IPS-15b (cell line): ENCODE measurements around the gene CLSTN1.
"Not testable (repeated sequence)": the region's sequence is repeated elsewhere in the genome, so short reads cannot be mapped to it uniquely, and the experiment has no call there.

Experiments used
- H3K27me3 ChIP-seq: one replicate; pipeline ENCODE4 v1.6.1; 2013; ENCODE audit warnings: low read length; ENCODE audit not compliant: control insufficient read depth, insufficient read depth
- H3K36me3 ChIP-seq: one replicate; pipeline ENCODE4 v1.6.1; 2013; ENCODE audit warnings: low read length; ENCODE audit not compliant: control insufficient read depth, insufficient read depth
- H3K4me1 ChIP-seq: one replicate; pipeline ENCODE4 v1.6.1; 2013; ENCODE audit warnings: mild to moderate bottlenecking, low read length; ENCODE audit not compliant: control insufficient read depth, insufficient read depth
- H3K4me3 ChIP-seq: one replicate; pipeline ENCODE4 v1.5.1; 2013; ENCODE audit warnings: low read depth, low read length
- H3K9ac ChIP-seq: one replicate; pipeline ENCODE4 v1.6.1; 2013; ENCODE audit warnings: low read depth, mild to moderate bottlenecking, low read length
- H3K9me3 ChIP-seq: one replicate; pipeline ENCODE4 v1.6.1; 2013; ENCODE audit warnings: mild to moderate bottlenecking, low read length; ENCODE audit not compliant: control insufficient read depth, insufficient read depth

CLSTN1 gene

DNA sequence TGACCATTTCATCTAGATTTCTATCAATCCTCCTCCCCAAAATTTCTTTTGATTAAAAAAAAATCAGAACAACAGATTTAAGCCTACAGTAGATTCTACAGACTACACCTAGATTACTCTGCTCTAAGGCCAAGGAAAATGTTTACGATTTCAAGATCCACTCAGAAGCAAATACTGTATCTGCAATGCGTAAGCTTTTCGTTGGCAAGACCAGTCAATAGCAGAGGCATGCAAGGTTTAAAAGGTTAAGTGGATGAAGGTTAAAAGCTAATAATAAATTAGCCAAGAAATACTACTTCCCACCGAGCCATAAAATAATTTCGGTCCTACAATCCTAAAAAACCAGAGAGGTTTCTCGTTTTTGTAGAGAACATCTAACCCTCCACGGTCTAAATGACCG lies 1.3 kb downstream of the CLSTN1 start:
- peak overlapping the region; percentile 96 for H3K4me3 ChIP-seq
- peak overlapping the region; percentile 79 for H3K9ac ChIP-seq
- H3K9me3 ChIP-seq: no peaks in the 10 kb centered on the region
- peaks cover 13% of the 10 kb centered on the region for H3K27me3 ChIP-seq
- peaks cover 16% of the 10 kb centered on the region for H3K4me1 ChIP-seq
- no peaks in the 10 kb centered on the region for H3K36me3 ChIP-seq

DNA sequence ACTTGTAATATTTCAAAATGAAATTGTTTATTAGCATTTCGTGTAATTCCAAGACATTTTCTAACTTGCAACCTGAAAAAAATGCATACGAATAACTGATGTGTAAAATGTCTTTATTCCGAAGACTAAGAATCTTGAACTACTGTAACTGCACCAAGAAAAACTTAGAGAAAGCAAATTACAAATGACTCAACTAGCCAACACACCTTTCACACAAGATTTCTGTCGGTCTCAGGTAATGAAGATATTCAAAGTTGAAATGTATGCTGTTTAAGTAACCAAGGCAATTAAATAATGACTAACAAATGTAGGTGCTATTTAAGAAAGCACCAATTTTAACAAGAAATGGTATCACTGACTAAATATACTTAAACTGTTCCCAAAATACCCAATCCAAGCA lies 2.1 kb downstream of the CLSTN1 start:
- no peaks in the 10 kb centered on the region for H3K9me3 ChIP-seq
- no peak overlapping the region for H3K4me3 ChIP-seq
- peaks cover 16% of the 10 kb centered on the region for H3K4me1 ChIP-seq
- H3K9ac ChIP-seq: no peak overlapping the region
- no peaks in the 10 kb centered on the region for H3K36me3 ChIP-seq
- peaks cover 13% of the 10 kb centered on the region for H3K27me3 ChIP-seq

DNA sequence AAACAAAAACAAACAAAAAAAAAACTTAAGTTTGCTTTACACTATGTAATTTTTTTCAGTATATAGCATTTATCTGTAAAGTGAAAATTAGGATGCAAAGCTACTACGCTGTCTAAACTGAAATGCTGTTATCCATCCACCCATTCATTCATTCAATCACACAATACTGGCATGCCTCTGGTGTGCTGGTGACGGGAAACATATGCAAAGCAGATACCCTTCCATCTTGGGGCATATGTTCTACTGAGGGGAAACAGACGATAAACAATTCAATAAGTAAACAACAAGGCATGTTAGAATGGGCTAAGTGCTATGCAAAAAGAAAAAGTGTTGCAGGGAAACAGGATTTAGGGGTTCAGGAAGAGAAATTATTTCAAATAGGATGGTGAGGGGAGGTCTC lies 3.2 kb downstream of the CLSTN1 start:
- Histone ChIP-seq H3K9ac (no peak overlapping the region), H3K4me3 (no peak overlapping the region), H3K9me3 (no peaks in the 10 kb centered on the region), H3K4me1 (peaks cover 10% of the 10 kb centered on the region), H3K27me3 (peaks cover 6% of the 10 kb centered on the region), H3K36me3 (no peaks in the 10 kb centered on the region)

DNA sequence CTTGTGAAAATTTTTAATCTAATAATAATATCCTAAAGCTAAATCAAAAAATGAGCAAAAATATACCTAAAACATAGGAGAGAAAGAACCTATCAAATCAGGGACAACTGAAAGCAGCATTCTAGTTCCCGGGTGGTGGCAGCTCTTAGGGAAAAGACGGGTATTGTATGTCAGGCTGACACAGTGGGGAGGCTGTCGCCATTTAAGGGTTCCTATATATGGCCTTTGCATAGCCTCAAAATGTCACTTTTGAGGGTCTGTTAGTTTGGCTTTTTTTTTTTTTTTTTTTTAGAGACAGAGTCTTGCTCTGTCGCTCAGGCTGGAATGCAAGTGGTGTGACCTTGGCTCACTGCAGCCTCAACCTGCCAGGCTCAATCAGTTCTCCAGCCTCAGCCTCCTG lies 6.0 kb downstream of the CLSTN1 start:
- no peak overlapping the region for H3K4me3 ChIP-seq
- peaks cover 7% of the 10 kb centered on the region for H3K4me1 ChIP-seq
- H3K27me3 ChIP-seq: no peaks in the 10 kb centered on the region
- H3K9ac ChIP-seq: no peak overlapping the region
- no peaks in the 10 kb centered on the region for H3K9me3 ChIP-seq
- H3K36me3 ChIP-seq: no peaks in the 10 kb centered on the region

DNA sequence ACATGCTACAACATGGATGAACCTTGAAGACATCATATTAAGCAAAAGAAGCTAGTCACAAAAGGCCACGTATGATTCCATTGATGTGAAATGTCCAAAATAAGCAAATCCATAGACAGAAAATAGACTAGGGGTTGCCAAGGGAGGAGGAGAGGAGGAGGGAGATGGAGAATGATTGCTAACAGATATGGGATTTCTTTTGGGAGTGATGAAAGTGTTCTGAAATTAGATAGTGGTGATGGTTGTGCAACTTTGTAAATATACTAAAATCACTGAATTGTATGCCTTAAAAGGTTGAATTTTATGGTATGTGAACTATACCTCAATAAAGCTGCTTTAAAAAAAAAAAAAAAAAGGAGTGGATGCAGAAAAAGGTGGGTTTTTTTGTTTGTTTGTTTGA lies 7.6 kb downstream of the CLSTN1 start:
- H3K27me3 ChIP-seq: no peaks in the 10 kb centered on the region
- peaks cover 2% of the 10 kb centered on the region for H3K4me1 ChIP-seq
- no peak overlapping the region for H3K9ac ChIP-seq
- no peaks in the 10 kb centered on the region for H3K9me3 ChIP-seq
- no peaks in the 10 kb centered on the region for H3K36me3 ChIP-seq
- H3K4me3 ChIP-seq: no peak overlapping the region

DNA sequence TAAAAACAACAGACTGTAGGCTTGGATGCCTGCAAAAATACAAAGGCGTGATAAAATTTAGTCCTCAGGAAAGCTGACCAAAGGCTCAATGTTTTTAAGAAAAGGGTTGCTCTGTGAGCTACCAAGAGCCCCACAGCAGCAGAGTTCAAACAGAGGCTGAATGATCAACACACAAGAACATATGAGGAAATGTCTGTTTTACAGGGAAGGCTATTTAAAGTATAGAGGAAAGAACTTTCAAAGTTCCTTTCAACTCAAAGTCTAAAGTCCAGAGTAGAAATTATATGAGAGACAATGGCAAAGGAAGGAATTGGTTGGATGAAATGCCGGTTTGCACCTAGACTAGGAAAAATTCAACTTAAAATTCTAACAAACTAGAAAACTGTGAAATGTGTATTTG lies 8.6 kb downstream of the CLSTN1 start:
- no peaks in the 10 kb centered on the region for H3K36me3 ChIP-seq
- H3K4me1 ChIP-seq: no peaks in the 10 kb centered on the region
- H3K9ac ChIP-seq: no peak overlapping the region
- H3K4me3 ChIP-seq: no peak overlapping the region
- no peaks in the 10 kb centered on the region for H3K27me3 ChIP-seq
- no peaks in the 10 kb centered on the region for H3K9me3 ChIP-seq

DNA sequence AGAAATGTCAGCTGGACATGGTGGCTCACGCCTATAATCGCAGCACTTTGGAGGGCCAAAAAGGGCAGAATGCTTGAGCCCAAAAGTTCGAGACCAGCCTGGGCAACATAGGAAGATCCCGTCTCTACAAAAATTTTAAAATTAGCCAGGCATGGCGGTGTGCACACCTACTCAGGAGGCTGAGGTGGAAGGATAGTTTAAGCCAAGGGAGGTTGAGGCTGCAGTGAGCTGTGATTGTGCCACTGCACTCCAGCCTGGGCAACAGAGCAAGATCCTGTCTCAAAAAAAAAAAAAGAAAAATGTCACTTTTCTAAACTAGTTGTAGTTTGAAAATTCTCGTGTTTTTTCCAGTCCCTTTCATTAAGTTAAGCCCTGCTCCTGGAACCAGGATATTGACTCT lies 9.1 kb downstream of the CLSTN1 start:
- H3K27me3 ChIP-seq: no peaks in the 10 kb centered on the region
- no peaks in the 10 kb centered on the region for H3K36me3 ChIP-seq
- H3K9ac ChIP-seq: no peak overlapping the region
- H3K4me1 ChIP-seq: no peaks in the 10 kb centered on the region
- no peaks in the 10 kb centered on the region for H3K9me3 ChIP-seq
- H3K4me3 ChIP-seq: no peak overlapping the region

DNA sequence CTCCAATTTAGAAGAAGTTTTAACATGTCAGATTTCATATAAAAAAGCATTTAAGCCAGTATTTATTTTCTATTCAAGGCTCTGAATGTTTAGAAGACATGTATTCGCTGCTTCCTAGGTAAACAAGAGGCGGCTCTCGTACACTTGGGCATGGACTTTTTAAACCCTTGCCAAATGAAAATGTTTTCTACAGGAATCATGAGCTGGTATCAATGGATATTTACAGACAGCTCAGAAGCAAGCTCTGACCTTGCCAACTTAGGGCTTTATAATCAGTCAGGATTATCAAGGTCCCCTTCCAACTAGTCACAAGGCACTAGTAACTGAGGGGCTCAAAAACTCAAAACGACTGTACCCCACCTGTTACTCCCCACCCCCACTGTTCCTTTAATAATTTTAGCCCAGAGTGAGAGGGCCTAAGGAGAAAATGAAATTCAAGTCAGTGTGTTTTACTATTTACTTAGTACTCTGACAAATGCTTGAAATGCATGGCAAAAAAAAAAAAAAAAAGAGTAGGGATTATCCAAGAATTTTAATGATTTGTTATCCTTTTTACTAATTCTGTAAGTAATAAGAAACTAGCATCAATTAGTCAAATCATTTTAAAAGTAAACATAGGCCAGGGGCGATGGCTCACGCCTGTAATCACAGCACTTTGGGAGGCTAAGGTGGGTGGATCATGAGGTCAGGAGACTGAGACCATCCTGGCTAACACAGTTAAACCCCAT lies 12.4 kb downstream of the CLSTN1 start:
- Histone ChIP-seq H3K27me3 (no peaks in the 10 kb centered on the region), H3K9me3 (no peaks in the 10 kb centered on the region), H3K4me3 (no peak overlapping the region), H3K36me3 (no peaks in the 10 kb centered on the region), H3K9ac (no peak overlapping the region), H3K4me1 (peaks cover 5% of the 10 kb centered on the region)

DNA sequence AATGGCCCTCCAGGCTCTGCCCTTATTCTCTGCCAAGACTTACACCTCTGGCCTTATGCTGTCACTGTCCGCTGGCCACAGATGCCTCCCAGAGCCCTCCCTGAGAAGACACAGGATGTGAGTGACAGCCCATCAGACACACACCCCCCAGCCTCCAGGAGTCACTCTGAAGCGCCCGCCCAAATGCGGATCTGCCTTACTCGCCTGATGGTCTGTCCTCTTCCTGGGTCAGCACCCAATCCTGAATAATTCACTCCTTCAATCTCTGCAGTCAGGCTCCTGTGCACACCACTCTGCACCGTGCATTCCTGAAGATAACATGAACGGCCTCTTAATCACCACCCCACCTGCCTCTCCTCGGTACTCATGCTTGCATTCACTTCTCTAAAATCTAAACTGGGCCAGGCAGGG lies 14.7 kb downstream of the CLSTN1 start:
- Histone ChIP-seq H3K27me3 (no peaks in the 10 kb centered on the region), H3K9ac (no peak overlapping the region), H3K36me3 (no peaks in the 10 kb centered on the region), H3K9me3 (no peaks in the 10 kb centered on the region), H3K4me3 (no peak overlapping the region), H3K4me1 (peaks cover 12% of the 10 kb centered on the region)

DNA sequence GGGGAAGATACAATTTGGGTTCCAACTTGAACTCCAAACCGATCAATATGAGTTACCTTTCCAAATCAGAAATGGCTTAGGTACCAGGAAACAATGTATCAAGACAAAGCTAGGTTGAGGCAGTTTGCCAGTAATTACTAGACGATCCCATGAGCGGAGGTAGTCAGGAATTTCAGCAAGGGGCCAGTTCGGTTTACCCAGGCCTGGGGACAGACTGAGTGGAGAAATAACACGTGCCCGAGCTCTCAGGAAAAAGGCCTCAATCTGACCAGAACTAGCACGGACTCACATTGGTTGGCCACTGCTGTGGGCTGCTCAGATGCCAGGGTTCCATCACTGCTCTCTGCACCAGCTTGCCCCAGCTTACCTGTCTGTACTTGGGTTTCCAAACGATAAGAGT lies 15.3 kb downstream of the CLSTN1 start:
- H3K9me3 ChIP-seq: no peaks in the 10 kb centered on the region
- H3K4me1 ChIP-seq: peaks cover 12% of the 10 kb centered on the region
- no peak overlapping the region for H3K9ac ChIP-seq
- no peaks in the 10 kb centered on the region for H3K36me3 ChIP-seq
- H3K27me3 ChIP-seq: no peaks in the 10 kb centered on the region
- no peak overlapping the region for H3K4me3 ChIP-seq

DNA sequence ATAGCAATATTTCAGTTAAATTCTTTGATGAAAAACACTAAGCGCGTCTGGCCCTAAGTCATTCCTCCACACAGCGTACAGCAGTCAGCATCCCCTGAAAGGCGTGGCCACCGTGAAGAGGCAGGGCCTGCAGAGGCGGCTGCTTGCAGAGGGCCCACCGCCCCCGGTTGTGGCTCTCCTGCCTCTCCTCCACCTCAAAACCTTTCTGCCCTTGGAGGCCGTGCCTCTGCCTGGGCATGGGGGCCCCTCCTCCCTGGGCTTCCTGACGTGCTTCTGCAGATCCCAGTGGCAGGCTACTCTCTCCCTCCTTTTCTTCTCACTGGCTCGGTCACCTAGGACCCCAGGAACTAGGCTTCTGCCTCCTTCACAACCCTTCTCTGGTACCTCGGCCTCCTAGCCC lies 16.2 kb downstream of the CLSTN1 start:
- H3K4me1 ChIP-seq: peaks cover 12% of the 10 kb centered on the region
- H3K36me3 ChIP-seq: no peaks in the 10 kb centered on the region
- no peak overlapping the region for H3K4me3 ChIP-seq
- no peak overlapping the region for H3K9ac ChIP-seq
- no peaks in the 10 kb centered on the region for H3K27me3 ChIP-seq
- no peaks in the 10 kb centered on the region for H3K9me3 ChIP-seq

DNA sequence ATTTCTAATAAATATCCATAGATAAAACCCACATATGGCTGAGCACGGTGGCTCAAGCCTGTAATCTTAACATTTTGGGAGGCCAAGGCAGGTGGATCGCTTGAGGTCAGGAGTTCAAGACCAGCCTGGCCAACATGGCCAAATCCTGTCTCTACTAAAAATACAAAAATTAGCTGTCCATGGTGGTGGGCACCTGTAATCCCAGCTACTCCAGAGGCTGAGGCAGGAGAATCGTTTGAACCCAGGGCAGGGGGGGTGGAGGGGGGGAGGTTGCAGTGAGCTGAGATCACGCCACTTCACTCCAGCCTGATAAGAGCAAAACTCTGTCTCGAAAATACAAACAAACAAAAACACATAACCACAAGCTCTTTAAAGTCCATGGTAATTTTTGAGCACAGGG lies 17.8 kb downstream of the CLSTN1 start:
- not testable (repeated sequence) for H3K36me3 ChIP-seq, H3K9me3 ChIP-seq, H3K27me3 ChIP-seq, H3K4me3 ChIP-seq, H3K9ac ChIP-seq
- peaks cover 12% of the 10 kb centered on the region for H3K4me1 ChIP-seq
